NCI-H510A (cell line): ENCODE results near the gene TEKT5.
"Not testable (repeated sequence)": the region's sequence is repeated elsewhere in the genome, so short reads cannot be mapped to it uniquely, and the experiment has no call there.

Experiments used
- DNase-seq: peaks from one replicate; lab custom pipeline; 2025; lab: John Stamatoyannopoulos, UW

Gene TEKT5

GRCh38 chr16:10694830-10695229, at the start of gene TEKT5:
Gene TEKT5, minus strand, starts transcription at chr16:10694930. Its CDS starts 57 bp downstream, at chr16:10694873.
- no peak for DNase-seq

GRCh38 chr16:10743610-10744369, 49.1 kb upstream of the TEKT5 start, which contains the start of gene NUBP1:
Gene NUBP1, plus strand, starts transcription at chr16:10743842. Its CDS starts 22 bp downstream, at chr16:10743864.
- peak; percentile 63 for DNase-seq

- DNase-seq = no peak
Measured at GRCh38 chr16:10743227-10743609, 48.5 kb upstream of the TEKT5 start.

- DNase-seq = no peak
Measured at GRCh38 chr16:10741844-10742243, 47.1 kb upstream of the TEKT5 start.

GRCh38 chr16:10741249-10741648, 46.5 kb upstream of the TEKT5 start:
- DNase-seq = not testable (repeated sequence)

- DNase-seq = no peak
Measured at GRCh38 chr16:10740845-10741208, 46.1 kb upstream of the TEKT5 start.

GRCh38 chr16:10740000-10740844, 45.5 kb upstream of the TEKT5 start:
- no peak for DNase-seq

- no peak for DNase-seq
Measured at GRCh38 chr16:10738231-10739077, 43.7 kb upstream of the TEKT5 start.

- DNase-seq = no peak
Measured at GRCh38 chr16:10737068-10737625, 42.4 kb upstream of the TEKT5 start.

GRCh38 chr16:10731790-10732189, 37.1 kb upstream of the TEKT5 start:
- no peak for DNase-seq

- DNase-seq = peak; percentile 15
Measured at GRCh38 chr16:10729104-10730048, 34.6 kb upstream of the TEKT5 start.

- DNase-seq = no peak
Measured at GRCh38 chr16:10728003-10728887, 33.5 kb upstream of the TEKT5 start.

GRCh38 chr16:10708969-10709368, 14.2 kb upstream of the TEKT5 start:
- DNase-seq = no peak

- DNase-seq = no peak
Measured at GRCh38 chr16:10699756-10700155, 5.0 kb upstream of the TEKT5 start.

GRCh38 chr16:10694306-10694705, 424 bp downstream of the TEKT5 start:
- no peak for DNase-seq

- DNase-seq = no peak
Measured at GRCh38 chr16:10693889-10694288, 841 bp downstream of the TEKT5 start.

- no peak for DNase-seq
Measured at GRCh38 chr16:10692470-10692869, 2.3 kb downstream of the TEKT5 start.

- DNase-seq = no peak
Measured at GRCh38 chr16:10688726-10689125, 6.0 kb downstream of the TEKT5 start.

GRCh38 chr16:10688291-10688690, 6.4 kb downstream of the TEKT5 start:
- DNase-seq = peak; percentile 43

- no peak for DNase-seq
Measured at GRCh38 chr16:10685709-10686108, 9.0 kb downstream of the TEKT5 start.
